Mammary microvascular endothelial cell (primary cell): ENCODE results near the gene KLHL29. TPM values are rescaled to one million over a fixed set of nuclear protein-coding genes. Genes with fewer than 3 reads are reported as not detected.

ENCODE experiments used
- total RNA-seq: library from RNA; depleted of rRNA; stranded (reverse); fragments of >200 nt; gene quantifications from 2 replicates; pipeline ENCODE4 v1.2.3, GENCODE V29; 2015

Gene KLHL29
- total RNA-seq = 2.9 and 3.1 TPM in 2 replicates

DNA sequence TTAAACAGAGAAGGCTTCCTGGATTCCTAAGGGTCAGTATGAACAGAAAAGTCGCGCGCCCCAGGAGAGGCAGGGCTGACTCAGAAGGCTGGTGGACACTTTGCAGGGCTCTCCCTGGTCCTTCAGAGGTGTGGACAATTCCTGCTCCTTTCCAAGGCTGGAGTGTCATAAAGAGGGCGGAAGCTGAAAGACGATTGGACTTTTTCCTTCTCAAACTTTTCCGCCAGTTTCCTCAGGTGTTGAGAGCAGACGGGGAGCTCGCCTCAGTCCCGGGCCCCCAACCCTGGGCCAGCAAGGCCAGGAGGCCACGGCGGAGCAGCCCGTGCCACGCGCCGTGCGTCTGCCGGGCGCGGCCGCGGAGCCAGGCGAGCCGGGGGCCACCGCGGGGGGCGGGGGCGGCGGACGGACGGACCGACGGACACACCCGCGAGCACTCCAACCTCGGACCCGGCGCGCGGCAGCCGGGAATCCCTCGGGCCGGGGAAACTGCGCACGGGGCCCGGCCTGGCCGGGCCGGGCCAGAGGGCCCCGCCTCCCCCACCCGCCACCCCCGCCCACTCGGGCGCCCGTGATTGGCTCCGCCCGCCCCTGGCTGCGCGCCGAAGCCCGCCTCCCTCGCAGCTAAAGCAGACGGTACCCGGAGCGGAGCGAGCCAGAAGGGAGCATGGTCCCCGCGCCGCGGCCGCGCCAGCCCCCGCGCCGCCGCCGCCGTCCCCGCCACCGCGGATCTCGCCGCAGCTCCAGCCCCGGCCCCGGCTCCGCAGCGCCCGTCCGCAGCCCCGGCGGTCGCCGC is at the start of gene KLHL29:
TSS of gene KLHL29 (plus strand) at position 629 of the 793 bp plus-strand sequence. CDS start 177,018 bp downstream, outside the sequence.

